Uterus (tissue), 2 donors: Measurements from ENCODE around the gene ZYG11B.

ENCODE experiments used
- POLR2A ChIP-seq, 2 donors: fragments of 450-650 bp; IDR thresholded peaks; one replicate each; pipeline ENCODE4 v1.6.1; 2016; ENCODE audit warnings: antibody characterized with exemption in 2 of 2, mild to moderate bottlenecking in 1 of 2, moderate library complexity in 1 of 2
- TF ChIP-seq, protein P1 (sequence below), 4 experiments: fragments of 200-600 bp in 2 of 4; fragments of 450-650 bp in 2 of 4; sonication (generic) in 2 of 4; IDR thresholded peaks; one replicate each; pipeline ENCODE4 v1.5.1; 2016 to 2019; ENCODE audit warnings: antibody characterized with exemption in 4 of 4, mild to moderate bottlenecking in 2 of 4, moderate library complexity in 1 of 4

DNA sequence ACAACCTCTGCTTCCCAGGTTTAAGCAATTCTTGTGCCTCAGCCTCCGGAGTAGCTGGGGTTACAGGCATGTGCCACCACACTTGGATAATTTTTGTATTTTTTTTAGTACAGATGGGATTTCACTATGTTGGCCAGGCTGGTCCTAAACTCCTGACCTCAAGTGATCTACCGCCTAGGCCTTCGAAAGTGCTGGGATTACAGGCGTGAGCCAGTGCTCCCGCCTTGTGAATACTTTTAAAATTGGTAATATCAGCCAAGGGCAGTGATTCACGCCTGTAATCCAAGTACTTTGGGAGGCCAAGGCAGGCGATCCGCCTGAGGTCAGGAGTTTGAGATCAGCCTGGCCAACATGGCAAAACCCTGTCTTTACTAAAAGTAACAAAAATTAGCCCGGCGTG is 33.7 kb downstream of the ZYG11B start:
- TF ChIP-seq, protein P1, sequence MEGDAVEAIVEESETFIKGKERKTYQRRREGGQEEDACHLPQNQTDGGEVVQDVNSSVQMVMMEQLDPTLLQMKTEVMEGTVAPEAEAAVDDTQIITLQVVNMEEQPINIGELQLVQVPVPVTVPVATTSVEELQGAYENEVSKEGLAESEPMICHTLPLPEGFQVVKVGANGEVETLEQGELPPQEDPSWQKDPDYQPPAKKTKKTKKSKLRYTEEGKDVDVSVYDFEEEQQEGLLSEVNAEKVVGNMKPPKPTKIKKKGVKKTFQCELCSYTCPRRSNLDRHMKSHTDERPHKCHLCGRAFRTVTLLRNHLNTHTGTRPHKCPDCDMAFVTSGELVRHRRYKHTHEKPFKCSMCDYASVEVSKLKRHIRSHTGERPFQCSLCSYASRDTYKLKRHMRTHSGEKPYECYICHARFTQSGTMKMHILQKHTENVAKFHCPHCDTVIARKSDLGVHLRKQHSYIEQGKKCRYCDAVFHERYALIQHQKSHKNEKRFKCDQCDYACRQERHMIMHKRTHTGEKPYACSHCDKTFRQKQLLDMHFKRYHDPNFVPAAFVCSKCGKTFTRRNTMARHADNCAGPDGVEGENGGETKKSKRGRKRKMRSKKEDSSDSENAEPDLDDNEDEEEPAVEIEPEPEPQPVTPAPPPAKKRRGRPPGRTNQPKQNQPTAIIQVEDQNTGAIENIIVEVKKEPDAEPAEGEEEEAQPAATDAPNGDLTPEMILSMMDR (IDR thresholded peaks at IDR 0.05): no peak
- no peak for TF ChIP-seq POLR2A (IDR thresholded peaks at IDR 0.05)
